Myocyte (in vitro differentiated cells): ENCODE measurements around the gene PCGF3. TPM values are rescaled to one million over a fixed set of nuclear protein-coding genes. Genes with fewer than 3 reads are reported as not detected.
"Not testable (repeated sequence)": the region's sequence is repeated elsewhere in the genome, so short reads cannot be mapped to it uniquely, and the experiment has no call there.

Source experiments
- DNase-seq: peaks from one replicate; pipeline ENCODE4 v3.0.0-alpha.2; 2012; ENCODE audit warnings: low read depth
- total RNA-seq: library from RNA; depleted of rRNA; stranded (reverse); fragments of >200 nt; gene quantifications from 2 replicates; pipeline ENCODE4 v1.2.3, GENCODE V29; 2014

The PCGF3 gene
- total RNA-seq, 1 donor from 2014 or later = 79.0 TPM

DNA sequence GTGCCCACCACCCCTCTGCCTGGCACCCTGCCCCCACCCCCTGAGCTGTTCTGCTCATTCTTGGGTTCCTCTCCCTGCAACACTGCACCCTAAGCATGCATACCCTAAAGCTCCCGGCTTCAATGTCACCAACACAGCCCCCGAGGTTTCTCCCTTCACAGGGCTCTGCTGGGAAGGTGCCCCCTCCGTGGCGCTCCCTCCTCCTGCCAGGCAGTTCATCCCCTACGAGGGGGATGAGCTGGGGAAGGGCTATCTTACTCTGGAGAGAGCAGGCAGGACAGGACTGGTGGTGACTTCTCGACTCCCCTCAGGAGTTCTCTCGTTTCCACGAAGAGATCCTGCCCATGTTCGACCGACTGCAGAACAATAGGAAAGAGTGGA, 38.1 kb upstream of the PCGF3 start:
- no peak for DNase-seq

DNA sequence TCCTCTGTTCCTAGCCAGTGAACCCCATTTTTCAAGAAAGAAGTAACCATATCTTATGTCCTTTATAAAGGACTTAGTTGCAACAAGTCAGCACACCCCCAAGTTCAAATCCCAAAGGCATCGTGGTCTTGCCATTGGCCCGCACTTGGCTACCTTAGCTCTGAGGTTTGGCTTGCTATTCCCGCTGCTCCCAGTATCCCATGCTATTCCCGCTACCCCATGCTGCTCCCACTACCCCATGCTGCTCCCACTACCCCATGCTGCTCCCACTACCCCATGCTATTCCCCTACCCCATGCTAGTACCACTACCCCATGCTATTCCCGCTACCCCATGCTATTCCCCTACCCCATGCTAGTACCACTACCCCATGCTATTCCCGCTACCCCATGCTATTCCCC, 37.4 kb upstream of the PCGF3 start:
- not testable (repeated sequence) for DNase-seq

GRCh38 chr4:669806-670559, 35.6 kb upstream of the PCGF3 start:
- DNase-seq = not testable (repeated sequence)

DNA sequence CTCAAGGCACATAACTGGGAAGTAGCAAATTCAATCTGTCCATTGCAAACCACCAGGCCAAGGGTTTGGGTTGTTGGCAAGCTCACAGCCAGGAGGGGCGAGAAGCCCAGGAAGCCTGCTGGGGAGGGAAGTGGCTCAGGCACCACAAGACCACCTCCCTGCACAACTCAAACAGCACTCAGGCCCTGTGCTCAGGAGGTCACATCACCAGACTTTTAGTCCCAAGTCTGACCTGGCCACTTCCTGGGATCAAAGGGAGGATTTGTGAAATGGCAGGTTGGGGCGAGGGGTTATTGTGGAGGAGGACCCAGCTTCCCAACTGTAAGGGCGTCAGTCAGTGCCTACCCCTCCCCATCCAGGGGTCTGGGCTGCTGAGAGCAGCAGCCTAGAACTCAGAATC, 33.9 kb upstream of the PCGF3 start:
- DNase-seq = no peak

DNA sequence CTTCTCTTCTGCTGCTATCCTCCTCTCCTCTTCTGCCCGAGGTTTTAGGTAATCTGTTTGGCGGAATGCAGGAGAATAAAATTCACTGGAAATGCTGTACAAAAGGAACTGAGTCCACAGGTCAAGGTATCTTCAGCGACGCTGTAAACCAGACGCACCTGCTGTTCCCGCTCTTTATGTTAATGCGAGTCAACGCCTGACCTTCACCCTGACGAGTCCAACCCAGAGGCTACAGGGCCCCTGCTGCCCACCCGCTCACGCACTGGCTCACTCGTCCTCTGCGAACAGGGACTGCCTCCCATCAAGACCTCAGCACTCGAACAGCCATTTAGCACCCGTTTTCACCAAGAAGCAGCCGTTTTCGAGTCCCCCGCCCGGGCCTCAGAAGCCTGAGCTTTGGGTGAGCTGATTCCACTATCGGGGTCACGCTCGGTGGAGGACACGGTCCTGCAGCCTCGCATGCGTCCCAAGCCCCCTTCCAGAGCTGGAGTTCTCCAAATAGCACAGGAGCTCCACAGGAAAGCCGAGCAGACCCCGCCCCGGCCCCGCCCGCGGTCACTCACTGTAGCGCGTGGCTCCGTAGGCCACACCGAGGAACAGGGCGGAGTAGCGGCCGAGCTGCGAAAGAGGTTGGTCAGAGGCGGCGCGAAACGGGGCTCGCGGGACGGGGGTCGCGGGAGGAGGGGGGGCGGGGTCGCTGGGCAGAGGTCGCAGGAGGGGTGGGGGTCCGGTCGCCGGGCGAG, 32.1 kb upstream of the PCGF3 start:
- DNase-seq = peak; percentile 40

- peak; percentile 96 for DNase-seq
Observed at GRCh38 chr4:674172-675035, 31.2 kb upstream of the PCGF3 start, which contains the start of the genes ATP5ME and MYL5. ATP5ME (minus strand) TSS chr4:674276; CDS start chr4:674247, 29 bp downstream. MYL5 (plus strand) TSS chr4:674542; CDS start chr4:678027, 3,485 bp downstream.

DNA sequence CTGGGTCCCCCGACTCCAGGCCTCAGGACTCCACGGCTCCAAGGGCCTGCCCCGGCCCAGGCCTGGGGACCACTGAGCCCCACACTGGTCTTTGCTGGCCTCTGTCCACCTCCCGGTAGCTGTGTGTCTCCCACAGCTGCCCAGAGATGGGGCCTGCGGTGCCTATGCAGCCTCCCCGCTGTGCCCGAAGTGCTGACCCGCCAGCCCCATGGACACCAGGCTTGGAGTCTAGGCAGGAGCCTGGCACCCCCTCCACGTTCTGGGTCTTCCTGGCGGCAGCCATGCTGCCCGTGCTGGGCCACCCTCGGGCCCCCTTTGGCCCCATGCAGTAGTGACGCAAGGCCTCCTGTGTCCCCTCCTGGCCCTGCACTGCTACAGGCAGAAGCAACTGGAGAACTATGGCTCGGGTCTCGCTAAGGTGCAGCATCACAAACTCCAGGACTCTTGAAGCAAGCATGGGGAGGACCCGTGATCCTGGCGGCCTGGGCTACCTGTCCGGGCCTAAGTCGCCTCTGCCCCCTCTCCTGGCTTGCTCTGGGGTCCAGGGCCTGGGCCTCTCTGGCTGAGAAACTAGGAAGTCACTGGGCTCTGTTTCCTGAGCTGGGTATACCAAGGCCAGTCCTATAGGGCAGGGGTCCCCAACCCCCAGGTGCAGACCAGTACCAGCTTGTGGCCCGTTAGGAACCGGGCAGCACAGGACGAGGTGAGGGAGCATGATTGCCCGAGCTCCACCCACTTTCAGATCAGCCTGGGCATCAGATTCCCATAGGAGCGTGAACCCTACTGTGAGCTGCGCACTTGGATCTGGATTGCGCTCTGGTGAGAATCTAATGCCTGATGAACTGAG, 30.4 kb upstream of the PCGF3 start:
- peak; percentile 54 for DNase-seq

DNA sequence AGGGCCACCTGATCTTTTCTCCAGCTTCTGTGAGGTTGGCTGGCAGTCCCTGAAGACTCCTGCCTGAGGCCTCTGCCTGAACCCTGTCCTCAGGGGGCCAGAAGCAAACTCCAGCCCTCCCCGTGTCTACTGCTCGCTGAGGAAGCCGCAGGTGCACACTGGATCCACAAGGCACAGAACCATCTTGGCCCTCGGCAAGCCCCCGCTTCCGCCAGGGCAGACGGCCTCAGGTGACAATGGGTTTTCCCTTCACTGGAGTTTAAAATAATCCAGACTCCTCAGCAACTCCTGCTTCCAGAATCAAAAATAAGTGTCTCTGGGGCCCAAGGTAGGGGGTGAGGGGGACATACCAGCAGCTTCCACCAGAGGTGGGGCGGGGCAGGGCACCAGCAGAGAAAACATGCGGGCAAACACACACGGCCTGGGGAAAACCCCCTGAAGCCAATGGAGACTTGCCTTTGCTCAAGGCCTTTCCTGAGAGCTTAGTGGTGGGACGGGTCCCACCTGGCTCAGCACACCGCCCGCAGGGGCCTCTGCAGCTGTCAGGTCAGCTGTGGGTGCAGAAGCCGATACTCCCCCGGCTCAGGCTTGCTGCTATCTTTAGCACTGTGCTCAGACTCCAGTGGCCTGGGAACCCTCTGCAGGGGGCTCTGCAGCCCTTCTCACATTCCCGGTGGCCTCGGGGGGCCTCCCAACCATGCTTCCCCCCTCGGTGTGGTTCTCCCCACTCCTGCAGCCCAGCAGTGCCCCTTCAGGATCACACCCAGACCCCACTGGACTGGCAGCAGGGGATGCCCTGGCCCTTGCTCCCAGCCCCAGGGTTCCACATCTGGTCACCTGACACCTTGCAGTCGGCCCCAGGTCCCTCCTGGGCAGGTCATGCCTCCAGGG, 29.4 kb upstream of the PCGF3 start:
- peak; percentile 95 for DNase-seq

DNA sequence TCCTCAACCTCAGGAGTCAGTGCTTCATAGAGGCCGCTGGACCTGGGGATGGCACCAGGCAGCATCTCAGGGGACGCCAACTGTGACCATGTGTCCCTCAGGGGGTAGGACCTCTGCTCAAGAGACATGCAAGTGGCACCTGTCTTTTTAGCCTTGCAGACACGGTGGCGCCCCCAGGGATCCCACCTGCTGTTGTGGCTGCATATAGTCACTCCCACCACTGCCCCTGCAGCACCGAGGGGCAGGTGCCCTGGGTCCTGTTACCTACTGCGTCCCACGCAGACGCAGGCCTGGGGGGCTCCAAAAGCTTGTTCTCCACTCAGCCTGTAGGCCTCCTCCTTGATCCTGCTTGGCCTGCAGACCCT, 28.8 kb upstream of the PCGF3 start:
- DNase-seq = peak; percentile 92

GRCh38 chr4:677431-678293, 28.0 kb upstream of the PCGF3 start:
- DNase-seq = peak; percentile 97

- DNase-seq = peak; percentile 75
Observed at GRCh38 chr4:678331-679103, 27.1 kb upstream of the PCGF3 start.

- DNase-seq = peak; percentile 59
Observed at GRCh38 chr4:679104-679481, 26.5 kb upstream of the PCGF3 start.

DNA sequence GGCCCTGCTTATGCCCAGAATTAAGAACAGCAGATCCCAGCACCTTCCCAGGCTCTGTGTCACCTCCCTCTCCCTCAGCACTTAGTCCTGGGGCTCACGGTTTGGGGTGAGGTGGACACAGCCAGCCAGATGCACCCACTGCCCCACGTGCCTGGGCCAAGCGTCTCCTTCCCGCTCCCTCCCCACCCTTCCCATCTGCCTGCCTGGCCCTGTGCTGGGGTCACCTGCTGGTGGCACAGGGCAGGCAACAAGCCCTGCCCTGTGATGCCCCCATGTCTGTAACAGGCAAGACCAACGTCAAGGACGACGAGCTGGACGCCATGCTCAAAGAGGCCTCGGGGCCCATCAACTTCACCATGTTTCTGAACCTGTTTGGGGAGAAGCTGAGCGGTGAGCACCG, 26.0 kb upstream of the PCGF3 start:
- DNase-seq = no peak

GRCh38 chr4:680091-680490, 25.5 kb upstream of the PCGF3 start:
- no peak for DNase-seq

GRCh38 chr4:680551-680927, 25.1 kb upstream of the PCGF3 start:
- peak; percentile 61 for DNase-seq

DNA sequence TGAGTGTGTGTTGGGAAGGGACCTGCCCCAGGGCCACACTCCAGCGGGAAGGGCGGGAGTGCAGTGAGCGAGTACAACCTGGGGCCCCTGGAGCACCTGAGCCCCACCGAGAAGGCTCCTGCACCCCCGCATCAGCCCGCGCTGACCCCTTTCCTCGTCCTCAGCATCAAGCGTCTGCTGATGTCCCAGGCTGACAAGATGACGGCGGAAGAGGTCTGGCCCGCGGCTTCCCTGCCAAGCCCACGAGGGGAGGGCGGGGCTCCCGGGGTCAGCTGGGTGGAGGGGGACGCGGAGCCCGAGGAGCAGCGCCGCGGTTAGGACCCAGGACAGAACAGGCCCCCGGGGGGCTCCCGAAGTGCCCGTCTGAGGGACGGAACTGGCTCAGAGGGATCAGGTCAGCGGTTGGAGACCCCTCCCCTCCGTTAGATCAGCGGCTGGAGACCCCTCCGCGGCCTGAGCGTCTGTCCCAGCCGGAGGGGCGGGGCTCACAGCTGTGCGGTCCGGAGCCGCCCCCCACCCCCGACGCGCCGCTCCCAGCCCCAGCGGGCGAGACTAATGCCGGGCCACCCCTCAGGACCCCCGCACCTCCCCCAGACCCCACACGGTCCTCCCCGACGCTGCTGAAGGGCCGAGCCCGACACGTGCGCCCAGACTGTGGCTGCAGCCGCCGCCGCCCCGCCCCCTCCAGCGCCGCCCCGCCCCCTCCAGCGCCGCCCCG, 24.5 kb upstream of the PCGF3 start:
- peak; percentile 74 for DNase-seq

GRCh38 chr4:681736-682451, 23.7 kb upstream of the PCGF3 start:
- DNase-seq = no peak
